OCI-LY1 (cell line): ENCODE data around the gene ARFIP1.
"Not testable (repeated sequence)": the region's sequence is repeated elsewhere in the genome, so short reads cannot be mapped to it uniquely, and the experiment has no call there.

Experiments
- H2AFZ ChIP-seq: fragments of 200-600 bp; sonication (generic), shearing (Covaris generic); 2 replicates; pipeline ENCODE4 v1.6.0; 2014; ENCODE audit warnings: antibody characterized with exemption, mild to moderate bottlenecking, low read length
- H3F3A ChIP-seq: fragments of 200-600 bp; sonication (generic), shearing (Covaris generic); 2 replicates; pipeline ENCODE4 v1.6.0; 2014; ENCODE audit warnings: mild to moderate bottlenecking, antibody characterized with exemption, low read length, moderate library complexity; ENCODE audit not compliant: insufficient read depth
- H3K27ac ChIP-seq: fragments of 200-600 bp; sonication (generic); 2 replicates; pipeline ENCODE4 v1.5.1; 2014; ENCODE audit warnings: low read length, mixed run types, mild to moderate bottlenecking, low read depth; ENCODE audit not compliant: poor library complexity, severe bottlenecking
- H3K27me3 ChIP-seq: fragments of 200-600 bp; sonication (generic); 2 replicates; pipeline ENCODE4 v1.6.0; 2014; ENCODE audit warnings: antibody characterized with exemption, mild to moderate bottlenecking, low read length, moderate library complexity; ENCODE audit not compliant: insufficient read depth
- H3K36me3 ChIP-seq: fragments of 200-600 bp; sonication (generic); 2 replicates; pipeline ENCODE4 v1.6.1; 2014; ENCODE audit warnings: mild to moderate bottlenecking, antibody characterized with exemption, low read length, moderate library complexity, mixed read lengths; ENCODE audit not compliant: insufficient read depth
- H3K4me1 ChIP-seq: fragments of 200-600 bp; sonication (generic); 2 replicates; pipeline ENCODE4 v1.5.1; 2014; ENCODE audit warnings: mild to moderate bottlenecking, low read length, moderate library complexity; ENCODE audit not compliant: insufficient read depth, severe bottlenecking
- H3K4me2 ChIP-seq: fragments of 200-600 bp; sonication (generic), shearing (Covaris generic); 2 replicates; pipeline ENCODE4 v1.6.1; 2014; ENCODE audit warnings: low read length
- H3K4me3 ChIP-seq: fragments of 200-600 bp; sonication (generic); 2 replicates; pipeline ENCODE4 v1.5.1; 2014; ENCODE audit warnings: low read length, low read depth, mild to moderate bottlenecking, mixed read lengths; ENCODE audit not compliant: poor library complexity, severe bottlenecking
- H3K79me2 ChIP-seq: fragments of 200-600 bp; shearing (Covaris generic); 2 replicates; pipeline ENCODE4 v1.6.1; 2016; ENCODE audit warnings: mixed run types, low read length, mixed read lengths; ENCODE audit not compliant: insufficient read depth
- H3K9ac ChIP-seq: fragments of 200-600 bp; sonication (generic), shearing (Covaris generic); 2 replicates; pipeline ENCODE4 v1.6.1; 2014; ENCODE audit warnings: mild to moderate bottlenecking, low read length, mixed read lengths
- H3K9me2 ChIP-seq: fragments of 200-600 bp; sonication (generic), shearing (Covaris generic); 2 replicates; pipeline ENCODE4 v1.6.1; 2014; ENCODE audit warnings: low read depth, mild to moderate bottlenecking, low read length, mixed read lengths
- H3K9me3 ChIP-seq: fragments of 200-600 bp; shearing (Covaris generic); 2 replicates; pipeline ENCODE4 v1.6.1; 2014; ENCODE audit warnings: low read length, mixed read lengths
- H4K20me1 ChIP-seq: fragments of 200-600 bp; sonication (generic), shearing (Covaris generic); 2 replicates; pipeline ENCODE4 v1.6.0; 2016; ENCODE audit warnings: mild to moderate bottlenecking, low read length; ENCODE audit not compliant: insufficient read depth
- CTCF ChIP-seq: fragments of 200-600 bp; sonication (generic), shearing (Covaris generic); IDR thresholded peaks from 2 replicates; pipeline ENCODE4 v1.5.1; 2017; ENCODE audit warnings: mild to moderate bottlenecking, antibody characterized with exemption, low read length, moderate library complexity, mixed read lengths
- EZH2 ChIP-seq: fragments of 200-600 bp; sonication (generic), shearing (Covaris generic); IDR thresholded peaks from 2 replicates; pipeline ENCODE4 v1.8.0; 2017; ENCODE audit warnings: borderline replicate concordance, mixed run types, mild to moderate bottlenecking, antibody characterized with exemption, low read length, moderate library complexity, mixed read lengths

ARFIP1 gene

GRCh38 chr4:152849350-152849749 lies 69.6 kb downstream of the ARFIP1 start:
- Histone ChIP-seq H4K20me1 (no peaks in the 10 kb centered on the region), H3K9ac (no peak overlapping the region), H3K36me3 (no peaks in the 10 kb centered on the region), H3K27ac (no peak overlapping the region), H2AFZ (no peak overlapping the region), H3K9me2 (no peaks in the 10 kb centered on the region), H3K9me3 (0 out of 2 replicates have a peak, but pooled peaks cover 3% of the 10 kb centered on the region), H3K4me2 (no peak overlapping the region), H3K4me1 (peaks cover 20% of the 10 kb centered on the region), H3K27me3 (no peaks in the 10 kb centered on the region), H3K79me2 (no peaks in the 10 kb centered on the region), H3F3A (no peaks in the 10 kb centered on the region), H3K4me3 (no peak overlapping the region)
- no peak for TF ChIP-seq CTCF
- no peak for TF ChIP-seq EZH2

GRCh38 chr4:152850377-152850776 lies 70.6 kb downstream of the ARFIP1 start:
- H2AFZ ChIP-seq: no peak overlapping the region
- H3K27me3 ChIP-seq: no peaks in the 10 kb centered on the region
- H4K20me1 ChIP-seq: no peaks in the 10 kb centered on the region
- H3K4me1 ChIP-seq: peaks cover 20% of the 10 kb centered on the region
- TF ChIP-seq EZH2: no peak
- no peak overlapping the region for H3K27ac ChIP-seq
- no peaks in the 10 kb centered on the region for H3K9me2 ChIP-seq
- H3K4me3 ChIP-seq: no peak overlapping the region
- no peaks in the 10 kb centered on the region for H3F3A ChIP-seq
- H3K9ac ChIP-seq: no peak overlapping the region
- H3K36me3 ChIP-seq: no peaks in the 10 kb centered on the region
- no peak overlapping the region for H3K4me2 ChIP-seq
- H3K79me2 ChIP-seq: no peaks in the 10 kb centered on the region
- 0 out of 2 replicates have a peak, but pooled peaks cover 3% of the 10 kb centered on the region for H3K9me3 ChIP-seq

GRCh38 chr4:152851226-152851625 lies 71.5 kb downstream of the ARFIP1 start:
- no peak overlapping the region for H3K4me3 ChIP-seq
- H4K20me1 ChIP-seq: no peaks in the 10 kb centered on the region
- H3K79me2 ChIP-seq: no peaks in the 10 kb centered on the region
- TF ChIP-seq EZH2 (no peak), CTCF (no peak)
- H3K9me3 ChIP-seq: 0 out of 2 replicates have a peak, but pooled peaks cover 3% of the 10 kb centered on the region
- no peaks in the 10 kb centered on the region for H3F3A ChIP-seq
- H3K9me2 ChIP-seq: no peaks in the 10 kb centered on the region
- no peaks in the 10 kb centered on the region for H3K36me3 ChIP-seq
- H3K9ac ChIP-seq: no peak overlapping the region
- H3K27me3 ChIP-seq: no peaks in the 10 kb centered on the region
- no peak overlapping the region for H2AFZ ChIP-seq
- peaks cover 20% of the 10 kb centered on the region for H3K4me1 ChIP-seq
- H3K4me2 ChIP-seq: no peak overlapping the region
- H3K27ac ChIP-seq: no peak overlapping the region

- Histone ChIP-seq H3K27me3 (no peaks in the 10 kb centered on the region), H3K36me3 (no peaks in the 10 kb centered on the region), H3K9me2 (no peaks in the 10 kb centered on the region), H3K27ac (no peak overlapping the region), H3K4me3 (no peak overlapping the region), H3K4me2 (no peak overlapping the region), H3K79me2 (no peaks in the 10 kb centered on the region), H3K4me1 (peaks cover 14% of the 10 kb centered on the region), H3K9ac (no peak overlapping the region), H2AFZ (no peak overlapping the region), H3K9me3 (0 out of 2 replicates have a peak, but pooled peaks cover 3% of the 10 kb centered on the region), H4K20me1 (no peaks in the 10 kb centered on the region), H3F3A (no peaks in the 10 kb centered on the region)
- TF ChIP-seq CTCF (no peak), EZH2 (no peak)
Measured at GRCh38 chr4:152853293-152853692, 73.5 kb downstream of the ARFIP1 start.

- H3K4me3 ChIP-seq, H3K27me3 ChIP-seq, H3K9ac ChIP-seq, H3K9me2 ChIP-seq, H3K79me2 ChIP-seq, H3K9me3 ChIP-seq, H4K20me1 ChIP-seq, H3K36me3 ChIP-seq, H3F3A ChIP-seq, H2AFZ ChIP-seq, H3K4me2 ChIP-seq, H3K27ac ChIP-seq: not testable (repeated sequence)
- peaks cover 14% of the 10 kb centered on the region for H3K4me1 ChIP-seq
Measured at GRCh38 chr4:152854016-152854415, 74.3 kb downstream of the ARFIP1 start.
